NCI-H187 (cell line): ENCODE data around the gene TUBGCP2.
A peak's percentile ranks its signal among the peaks of the same experiment; 100 is the strongest.

Source experiments
- DNase-seq, 2 experiments: peaks; one replicate each; lab custom pipeline; 2025; lab: John Stamatoyannopoulos, UW

Gene TUBGCP2

GRCh38 chr10:133308421-133309099, at the start of gene TUBGCP2, which contains the start of gene ZNF511:
TUBGCP2 (minus strand) TSS chr10:133308872; CDS start chr10:133302941, 5,931 bp downstream.
ZNF511 (plus strand) TSS chr10:133308914; CDS start chr10:133308944, 30 bp downstream.
- peak; percentile 26 to 83 for DNase-seq

DNA sequence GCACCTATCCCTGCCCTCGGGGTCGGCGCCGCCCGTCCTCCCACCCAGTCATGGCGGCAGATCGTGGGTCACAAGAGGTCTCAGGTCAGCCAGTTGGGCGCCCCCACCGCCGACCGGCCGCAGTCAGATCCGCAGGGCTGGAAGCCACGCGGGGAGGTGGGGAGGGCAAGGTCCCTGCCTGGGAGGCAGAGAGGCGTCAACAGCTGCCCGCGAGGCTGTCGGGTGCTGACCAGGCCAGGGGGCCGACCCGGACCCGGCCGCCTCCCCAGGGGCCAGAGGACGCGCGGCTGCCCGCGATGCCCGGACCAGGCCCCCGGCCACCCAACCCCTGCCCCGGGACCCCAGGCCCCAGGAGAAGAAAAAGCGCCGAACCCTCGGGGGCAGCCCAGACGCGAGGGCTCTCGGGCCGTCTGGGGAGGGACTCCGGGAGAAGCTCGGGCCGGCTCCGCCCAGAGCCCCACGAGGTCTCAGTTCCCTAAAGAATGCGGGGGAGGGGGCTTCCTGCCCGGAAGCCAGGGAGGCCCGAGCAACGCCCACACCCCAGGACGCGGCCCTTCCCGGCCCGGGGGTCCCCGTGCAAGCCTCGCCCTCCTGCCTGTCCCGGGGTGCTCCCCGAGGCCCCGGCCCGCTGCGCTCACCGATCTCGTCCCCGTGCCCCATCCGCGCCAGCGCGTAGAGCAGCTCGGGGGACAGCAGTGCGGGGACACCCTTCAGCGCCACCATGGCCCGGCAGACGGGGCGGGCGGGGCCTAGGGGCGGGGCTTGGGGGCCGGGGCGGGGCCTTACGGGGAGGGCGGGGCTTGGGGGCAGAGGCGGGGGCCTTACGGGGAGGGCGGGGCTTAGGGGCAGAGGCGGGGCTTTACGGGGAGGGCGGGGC, 48.9 kb upstream of the TUBGCP2 start, which contains the start of gene FUOM:
Gene FUOM (minus strand): TSS at position 735 of the 877 bp plus-strand sequence. CDS start 12 bp downstream, at position 723.
- DNase-seq: no peak

GRCh38 chr10:133356549-133357284, 48.0 kb upstream of the TUBGCP2 start:
- no peak for DNase-seq

- no peak for DNase-seq
These were observed 47.3 kb upstream of the TUBGCP2 start for GRCh38 chr10:133355991-133356390.

- DNase-seq: no peak
These were observed 46.6 kb upstream of the TUBGCP2 start for GRCh38 chr10:133355266-133355665.

GRCh38 chr10:133354672-133355240, 46.1 kb upstream of the TUBGCP2 start:
- no peak for DNase-seq

- no peak for DNase-seq
These were observed 45.4 kb upstream of the TUBGCP2 start for GRCh38 chr10:133353988-133354605.

DNA sequence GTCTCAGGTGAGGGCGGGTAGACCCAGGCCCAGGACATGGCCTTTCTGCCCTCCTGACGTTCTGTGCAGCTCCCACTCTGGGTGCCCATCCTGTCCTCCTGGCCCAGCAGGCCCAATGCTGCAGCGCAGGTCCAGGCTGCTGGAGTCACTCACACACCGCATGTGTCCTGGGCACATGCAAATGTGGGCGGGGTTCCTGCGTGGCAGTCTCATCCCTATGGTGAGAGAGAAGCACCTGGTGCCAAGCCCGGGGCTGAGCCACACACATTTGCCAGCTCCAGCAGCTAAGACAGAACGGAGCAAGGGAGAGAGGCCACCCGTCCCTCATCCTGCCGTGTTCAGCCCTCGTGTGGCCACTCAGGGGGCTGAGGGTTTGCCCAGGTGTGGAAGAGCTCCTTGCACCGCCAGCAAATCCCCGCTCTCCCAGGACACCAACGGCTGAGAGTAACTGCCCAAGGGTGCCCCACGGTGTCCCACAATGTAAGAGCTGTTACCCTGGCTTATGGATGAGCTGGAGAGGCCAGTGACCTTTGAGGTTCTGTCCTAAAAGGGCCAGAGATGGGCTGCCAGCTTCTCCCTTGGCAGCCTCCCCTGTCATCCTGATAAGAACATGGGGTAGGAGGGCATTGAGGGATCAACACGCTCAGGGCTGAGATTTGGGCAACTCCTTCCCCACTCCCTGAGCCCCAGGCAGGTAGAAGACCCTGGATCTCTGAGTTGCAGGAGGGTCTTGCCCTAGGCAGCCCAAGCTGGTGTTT, 44.7 kb upstream of the TUBGCP2 start:
- no peak for DNase-seq

GRCh38 chr10:133351408-133352318, 43.0 kb upstream of the TUBGCP2 start:
- no peak for DNase-seq

GRCh38 chr10:133350950-133351329, 42.3 kb upstream of the TUBGCP2 start:
- DNase-seq: no peak

- DNase-seq: no peak
These were observed 41.7 kb upstream of the TUBGCP2 start for GRCh38 chr10:133350283-133350949.

DNA sequence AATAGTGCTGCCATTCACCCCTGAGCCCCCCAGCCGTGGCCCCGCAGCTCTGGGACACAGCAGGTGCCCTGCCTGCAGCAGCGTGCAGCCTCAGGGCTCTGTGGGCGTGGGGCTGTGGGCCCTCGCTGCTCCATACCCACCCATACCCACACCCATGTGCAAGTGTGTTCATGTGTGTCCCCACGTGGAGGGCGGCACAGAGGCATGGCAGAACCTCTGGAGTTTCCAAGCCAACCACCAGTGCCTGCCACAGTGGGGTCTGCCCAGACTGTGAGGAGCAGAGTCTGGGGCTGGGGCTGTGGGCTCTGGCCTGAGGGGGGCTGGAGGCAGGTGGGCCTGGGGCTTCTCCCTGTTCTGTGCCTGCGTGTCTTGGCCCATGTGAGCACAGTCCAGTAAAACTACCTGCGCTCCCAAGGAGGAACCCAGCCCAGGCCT, 40.9 kb upstream of the TUBGCP2 start:
- no peak for DNase-seq

- no peak for DNase-seq
These were observed 40.5 kb upstream of the TUBGCP2 start for GRCh38 chr10:133349160-133349568.

- DNase-seq: no peak
These were observed 39.2 kb upstream of the TUBGCP2 start for GRCh38 chr10:133347710-133348517.

DNA sequence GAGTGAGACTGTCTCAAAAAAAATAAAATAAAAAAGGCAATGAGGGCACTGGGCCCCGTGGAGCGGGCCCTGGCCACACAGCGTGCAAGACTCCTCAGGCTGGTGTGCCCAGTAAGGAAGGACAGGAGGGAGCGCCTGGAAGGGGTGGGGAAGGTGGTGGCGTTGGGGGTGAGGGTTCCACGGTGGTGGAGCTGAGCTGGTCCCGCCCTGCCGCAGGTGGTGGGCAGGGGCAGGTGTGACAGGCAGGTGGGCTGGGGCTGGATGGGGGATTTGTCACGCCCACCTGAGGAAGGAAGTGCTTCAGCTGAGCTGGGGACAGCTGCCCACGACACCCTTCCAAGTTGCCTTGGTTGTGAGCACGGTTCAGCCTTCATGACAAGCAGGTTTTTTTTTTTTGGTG, 37.7 kb upstream of the TUBGCP2 start:
- no peak for DNase-seq

- DNase-seq: no peak
These were observed 35.6 kb upstream of the TUBGCP2 start for GRCh38 chr10:133344236-133344635.

DNA sequence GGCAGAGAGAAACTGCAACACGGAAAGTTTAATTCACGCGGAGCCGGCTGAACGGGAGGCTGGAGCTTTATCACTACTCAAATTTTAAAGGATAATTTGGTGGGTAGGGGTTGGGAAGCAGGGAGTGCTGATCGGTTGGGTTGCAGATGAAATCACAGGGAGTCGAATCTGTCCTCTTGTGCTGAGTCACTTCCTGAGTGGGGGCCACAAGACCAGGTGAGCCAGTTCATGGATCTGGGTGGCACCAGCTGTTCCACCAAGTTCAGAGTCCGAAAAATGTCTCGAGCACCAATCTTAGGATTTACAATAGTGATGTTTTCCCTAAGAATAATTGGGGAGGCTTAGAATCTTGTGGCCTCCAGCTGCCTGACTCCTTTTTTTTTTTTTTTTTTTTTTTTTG, 34.9 kb upstream of the TUBGCP2 start:
- no peak for DNase-seq

GRCh38 chr10:133342942-133343341, 34.3 kb upstream of the TUBGCP2 start:
- no peak for DNase-seq
